GM18499 (cell line): ENCODE measurements around the gene SYCN.

Experiments used
- ATAC-seq: cut with Tn5 transposase; IDR thresholded peaks from one replicate; pipeline ENCODE4 v1.9.1; 2021; ENCODE audit warnings: moderate number of reproducible peaks; ENCODE audit not compliant: insufficient read depth, unreplicated experiment

Gene SYCN

DNA sequence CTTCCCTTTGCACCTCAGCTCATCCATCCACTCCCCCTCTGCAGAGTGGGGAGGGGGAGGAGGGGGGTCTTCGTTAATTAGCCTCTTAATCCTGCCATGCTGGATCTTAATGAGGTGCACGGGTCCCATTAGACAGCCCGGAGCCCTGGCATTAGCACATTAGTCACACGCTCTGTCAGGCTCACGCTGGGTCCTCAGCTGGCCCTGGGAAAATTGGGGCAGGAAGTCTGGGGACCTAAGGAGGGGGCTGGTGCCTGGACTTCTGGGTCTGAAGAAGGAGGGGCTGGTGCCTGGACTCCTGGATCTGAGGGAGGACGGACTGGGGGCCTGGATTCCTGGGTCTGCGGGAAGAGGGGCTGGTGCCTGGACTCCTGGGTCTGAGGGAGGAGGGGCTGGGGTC is 7.7 kb downstream of the SYCN start:
- no peak for ATAC-seq

DNA sequence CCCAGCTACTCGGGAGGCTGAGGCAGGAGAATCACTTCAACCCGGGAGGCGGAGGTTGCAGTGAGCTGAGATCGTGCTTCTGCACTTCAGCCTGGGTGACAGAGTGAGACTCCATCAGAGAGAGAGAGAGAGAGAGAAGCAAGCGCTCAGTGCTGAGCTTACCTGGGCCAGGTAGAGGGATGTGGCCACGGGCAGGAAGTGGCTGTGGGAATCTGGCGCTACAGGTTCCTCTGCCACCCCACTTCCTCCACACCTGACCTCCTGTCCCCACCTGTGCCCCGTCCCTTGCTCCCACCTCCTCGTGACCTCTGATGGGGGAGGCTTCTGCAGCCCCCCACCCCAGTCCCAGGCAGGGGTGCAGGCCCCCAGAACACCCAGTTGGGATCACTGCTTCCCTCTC is 8.3 kb downstream of the SYCN start:
- ATAC-seq: no peak

DNA sequence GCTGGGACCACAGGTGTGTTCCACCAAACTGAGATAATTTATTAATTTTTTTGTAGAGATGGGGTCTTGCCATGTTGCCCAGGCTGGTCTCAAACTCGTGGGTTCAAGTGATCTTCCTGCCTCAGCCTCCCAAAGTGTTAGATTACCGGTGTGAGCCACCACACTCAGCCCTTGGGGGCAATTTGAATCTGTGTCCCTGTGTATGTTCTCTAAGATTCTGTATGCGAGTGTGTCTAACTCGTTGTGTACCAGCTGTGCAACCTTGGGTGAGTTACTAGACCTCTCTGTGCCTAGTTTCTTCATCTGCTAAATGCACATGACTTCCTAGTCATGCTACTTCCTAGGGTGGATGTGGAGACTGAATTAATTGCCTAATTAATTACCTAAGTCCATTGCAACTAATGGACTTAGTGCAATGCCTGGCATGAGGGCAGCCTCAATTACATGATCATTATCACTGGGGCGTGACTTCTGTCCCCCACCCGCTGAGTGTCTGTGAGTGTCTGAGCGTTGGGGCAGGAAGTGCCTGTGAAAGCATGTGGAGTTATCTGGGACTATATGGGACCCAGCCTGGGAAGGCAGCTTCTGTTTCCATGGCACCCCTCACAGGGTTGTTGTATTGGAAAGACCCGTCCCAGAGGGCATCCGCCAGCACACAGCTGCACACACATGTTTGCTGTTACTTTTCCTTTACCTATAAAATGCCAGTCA is 9.1 kb downstream of the SYCN start:
- ATAC-seq: no peak

DNA sequence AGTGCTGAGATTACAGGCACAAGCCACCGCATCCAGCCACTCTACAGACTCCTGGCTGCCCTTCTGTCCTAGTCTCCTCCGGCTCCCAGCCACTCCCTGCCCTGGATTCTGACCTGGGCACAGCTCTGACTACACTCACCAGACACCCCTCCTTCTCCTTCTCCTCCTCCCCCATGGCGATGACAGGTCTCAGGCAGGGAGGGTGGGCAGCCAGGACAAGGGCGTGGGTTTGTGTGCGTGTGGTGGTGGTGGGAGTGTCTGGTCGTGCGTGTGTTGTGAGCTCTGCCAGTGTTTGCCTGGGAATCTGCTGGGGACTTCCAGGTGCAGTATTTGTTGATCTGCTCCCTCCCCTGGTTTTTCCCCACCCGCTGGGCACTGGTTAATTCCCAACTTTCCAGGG is 10.3 kb downstream of the SYCN start:
- no peak for ATAC-seq

DNA sequence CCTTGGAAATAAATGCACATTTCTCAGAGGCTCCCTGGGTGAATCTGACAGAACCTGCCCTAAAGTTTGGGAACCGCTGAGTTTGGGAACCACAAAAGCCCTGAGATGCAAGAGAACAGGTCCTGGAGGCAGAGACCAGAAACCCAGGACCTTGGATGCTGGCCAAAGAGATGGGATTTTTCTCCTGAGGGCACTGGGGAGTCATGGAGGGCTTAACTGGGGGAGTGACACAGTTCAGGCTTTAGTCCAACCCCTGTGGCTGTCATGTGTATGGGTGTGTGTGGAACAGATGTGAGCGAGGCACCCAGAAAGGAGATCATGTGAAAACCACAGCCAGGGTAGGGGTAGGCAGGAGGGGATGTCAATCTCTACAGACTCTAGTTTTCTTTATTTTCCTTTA is 11.2 kb downstream of the SYCN start:
- no peak for ATAC-seq

DNA sequence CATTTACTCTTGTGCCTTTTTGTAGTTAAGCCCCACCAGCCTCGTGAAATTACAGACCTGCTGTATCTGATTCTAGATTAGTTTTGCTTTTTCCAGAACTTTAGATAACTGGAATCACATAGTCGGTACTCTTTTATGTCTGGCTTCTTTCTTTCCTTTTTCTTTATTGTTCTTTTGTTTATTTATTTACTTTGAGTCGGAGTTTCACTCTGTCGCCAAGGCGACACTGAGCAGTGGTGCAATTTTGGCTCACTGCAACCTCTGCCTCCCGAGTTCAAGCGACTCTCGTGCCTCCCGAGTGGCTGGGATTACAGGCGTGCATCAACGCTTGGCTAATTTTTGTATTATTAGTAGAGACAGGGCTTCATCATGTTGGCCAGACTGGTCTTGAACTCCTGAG is 13.3 kb downstream of the SYCN start:
- no peak for ATAC-seq

DNA sequence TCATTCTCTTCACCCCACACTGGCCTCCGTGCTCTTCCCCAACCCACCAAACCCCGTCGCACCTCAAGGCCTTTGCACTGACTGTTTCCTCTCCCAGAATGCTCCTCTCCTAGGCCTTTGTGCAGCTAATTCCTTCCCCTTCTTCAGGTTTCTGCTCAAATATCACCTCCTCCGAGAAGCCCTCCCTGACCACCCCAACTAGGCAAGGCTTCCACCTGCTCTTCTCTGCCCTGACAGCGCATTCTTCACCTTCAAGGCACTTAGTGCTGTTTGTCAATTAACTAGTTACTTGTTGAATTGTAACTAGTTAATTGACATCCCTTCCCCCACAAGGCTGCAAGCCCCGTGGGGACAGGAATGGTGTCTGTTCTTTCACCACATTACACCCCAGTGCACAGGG is 15.1 kb downstream of the SYCN start:
- no peak for ATAC-seq

DNA sequence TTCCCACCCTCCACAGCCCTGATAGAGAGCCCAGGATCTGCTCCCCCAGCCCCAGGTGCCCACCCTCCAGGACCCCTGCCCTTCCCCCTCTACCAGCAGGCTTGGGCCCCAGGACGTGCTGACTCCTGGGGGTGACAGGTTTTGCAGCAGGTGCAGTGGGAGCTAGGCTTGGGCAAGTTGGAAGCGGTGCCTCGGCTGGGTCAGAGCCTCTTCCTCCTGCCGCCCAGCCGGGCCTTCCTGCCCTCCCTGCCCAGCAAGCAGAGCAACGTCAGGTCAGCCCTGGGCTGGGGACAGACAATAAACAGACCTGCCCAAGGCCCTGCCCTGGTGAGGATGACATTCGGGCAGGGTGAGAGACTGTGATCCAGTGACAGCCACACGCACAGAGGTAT is 16.5 kb downstream of the SYCN start:
- no peak for ATAC-seq

DNA sequence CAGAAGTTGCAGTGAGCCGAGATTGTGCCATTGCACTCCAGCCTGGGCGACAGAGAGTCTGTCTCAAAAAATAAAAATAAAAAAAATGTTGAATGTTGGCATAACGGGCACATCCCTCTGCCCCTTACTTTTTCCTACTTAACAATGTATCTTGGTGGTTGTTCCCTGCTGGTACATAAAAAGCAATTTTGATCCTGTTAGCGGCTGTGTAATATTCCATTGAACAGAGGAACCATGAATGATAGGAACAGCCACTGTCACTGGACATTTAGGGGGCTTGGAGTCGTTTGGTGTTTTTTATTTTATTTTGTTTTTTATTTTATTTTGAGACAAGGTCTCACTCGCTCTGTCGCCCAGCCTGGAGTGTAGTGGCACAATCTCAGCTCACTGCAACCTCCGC is 17.7 kb downstream of the SYCN start:
- no peak for ATAC-seq

DNA sequence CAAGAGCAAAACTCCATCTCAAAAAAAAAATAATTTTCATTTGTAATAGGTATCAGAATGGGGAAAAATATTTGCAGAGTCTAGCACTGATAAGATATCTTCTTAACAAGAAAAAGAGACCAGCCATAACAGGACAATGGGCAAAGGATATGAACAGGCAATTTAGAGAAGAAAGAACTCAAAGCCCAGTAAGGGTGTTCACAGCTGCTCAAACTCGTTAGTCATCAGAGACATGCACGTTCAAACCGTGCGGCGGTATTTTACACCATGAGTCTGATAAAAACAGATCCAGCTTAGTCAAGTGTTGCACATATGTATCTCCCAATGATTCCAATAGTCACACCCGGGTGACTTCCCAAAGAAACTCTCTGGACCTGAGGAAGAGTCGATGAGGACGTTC is 21.0 kb downstream of the SYCN start:
- ATAC-seq: no peak

DNA sequence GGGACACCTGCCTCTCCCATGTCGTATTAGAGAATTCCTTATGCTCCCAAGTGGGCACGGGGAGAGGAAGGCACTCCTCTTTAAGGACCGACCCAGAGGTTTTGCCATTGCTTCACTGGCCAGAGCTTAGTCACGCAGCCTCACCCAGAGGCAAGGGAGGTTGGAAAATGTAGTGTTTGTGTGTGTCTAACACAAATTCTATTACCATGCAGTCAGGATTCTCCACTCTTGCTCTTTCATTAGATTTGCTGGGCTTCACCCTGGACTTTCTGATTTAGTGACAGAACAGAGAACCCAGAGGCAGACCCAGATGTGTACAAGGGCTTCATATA is 21.9 kb downstream of the SYCN start:
- ATAC-seq: no peak

DNA sequence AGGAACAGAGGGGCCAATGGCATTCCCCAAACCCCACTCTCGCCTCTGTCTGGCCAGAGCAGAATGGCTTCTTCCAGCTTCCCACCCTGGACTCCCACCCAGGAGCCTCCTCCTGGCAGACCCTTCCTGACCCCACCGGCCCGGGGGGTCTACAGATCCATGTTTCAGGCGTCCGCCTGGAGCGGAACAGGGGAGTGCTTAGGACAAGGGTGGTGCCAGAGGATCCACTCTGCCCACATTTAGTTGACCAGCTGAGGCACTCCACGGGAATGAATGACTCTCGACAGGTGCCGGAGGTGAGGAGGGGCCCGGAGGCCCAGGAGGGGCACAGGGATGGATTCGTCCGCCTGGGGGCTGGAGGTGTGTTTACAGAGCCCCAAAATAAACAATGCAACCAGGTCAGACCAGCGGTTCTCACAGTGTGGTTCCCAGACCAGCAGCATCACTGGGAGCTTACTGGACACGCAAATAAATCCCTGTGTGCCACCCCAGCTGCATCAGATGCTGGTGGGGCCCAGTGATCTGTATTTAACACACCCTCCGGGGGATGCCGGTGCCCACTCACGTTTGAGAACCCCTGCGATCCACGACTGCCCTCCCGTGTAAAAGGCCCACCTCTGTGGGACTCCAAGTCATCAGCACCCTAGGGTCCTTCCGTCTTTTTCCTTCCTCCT is 22.4 kb downstream of the SYCN start:
- no peak for ATAC-seq

DNA sequence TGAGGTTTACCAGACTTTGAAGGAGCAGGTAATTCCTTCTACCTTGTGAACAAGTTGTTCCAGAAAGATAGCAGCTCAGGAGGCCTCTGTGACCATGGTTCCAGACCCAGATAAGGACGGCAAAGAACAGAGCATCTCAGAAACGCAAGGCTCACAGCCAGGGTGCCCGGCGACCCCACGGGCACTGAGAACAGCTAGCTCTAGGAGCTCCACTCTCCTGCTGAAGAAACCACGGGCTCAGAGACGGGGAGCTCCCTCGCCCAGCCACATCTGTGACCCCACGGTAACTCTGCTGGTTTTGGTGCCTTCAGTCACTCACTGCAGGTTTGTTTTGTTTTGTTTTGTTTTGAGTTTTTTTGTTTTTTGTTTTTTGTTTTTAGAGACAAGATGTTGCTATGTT is 23.3 kb downstream of the SYCN start:
- ATAC-seq: no peak

DNA sequence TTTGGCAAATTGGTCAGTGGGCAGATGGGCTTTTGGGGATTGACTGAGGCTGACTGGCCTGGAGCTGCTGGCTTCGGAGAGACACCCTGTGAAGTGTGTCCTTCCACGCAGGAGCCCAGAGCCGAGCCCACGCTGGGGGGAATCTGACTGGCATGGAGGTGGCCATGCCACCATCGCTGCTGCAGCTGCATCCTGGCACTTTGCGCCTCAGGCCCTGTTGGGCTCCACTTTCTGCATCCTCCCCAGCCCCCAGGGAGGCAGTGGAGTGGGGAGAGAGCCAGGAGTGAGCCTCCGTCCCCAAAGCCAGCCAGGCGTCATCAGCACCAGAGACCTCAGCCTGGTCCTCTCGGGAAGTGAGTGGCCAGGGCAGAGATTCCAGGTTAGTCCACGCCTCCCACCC is 24.3 kb downstream of the SYCN start:
- no peak for ATAC-seq

DNA sequence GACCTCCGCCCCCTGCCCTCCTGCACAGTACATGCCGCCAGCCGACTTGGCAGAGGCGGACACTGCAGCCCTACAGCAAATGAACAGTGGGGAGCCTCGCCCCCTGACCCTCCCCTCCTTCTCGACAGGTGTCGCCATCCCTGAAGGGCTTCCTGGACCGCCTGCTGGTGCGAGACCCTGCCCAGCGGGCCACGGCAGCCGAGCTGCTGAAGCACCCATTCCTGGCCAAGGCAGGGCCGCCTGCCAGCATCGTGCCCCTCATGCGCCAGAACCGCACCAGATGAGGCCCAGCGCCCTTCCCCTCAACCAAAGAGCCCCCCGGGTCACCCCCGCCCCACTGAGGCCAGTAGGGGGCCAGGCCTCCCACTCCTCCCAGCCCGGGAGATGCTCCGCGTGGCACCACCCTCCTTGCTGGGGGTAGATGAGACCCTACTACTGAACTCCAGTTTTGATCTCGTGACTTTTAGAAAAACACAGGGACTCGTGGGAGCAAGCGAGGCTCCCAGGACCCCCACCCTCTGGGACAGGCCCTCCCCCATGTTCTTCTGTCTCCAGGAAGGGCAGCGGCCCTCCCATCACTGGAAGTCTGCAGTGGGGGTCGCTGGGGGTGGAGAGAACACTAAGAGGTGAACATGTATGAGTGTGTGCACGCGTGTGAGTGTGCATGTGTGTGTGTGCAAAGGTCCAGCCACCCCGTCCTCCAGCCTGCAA is 25.6 kb downstream of the SYCN start:
- ATAC-seq: no peak

DNA sequence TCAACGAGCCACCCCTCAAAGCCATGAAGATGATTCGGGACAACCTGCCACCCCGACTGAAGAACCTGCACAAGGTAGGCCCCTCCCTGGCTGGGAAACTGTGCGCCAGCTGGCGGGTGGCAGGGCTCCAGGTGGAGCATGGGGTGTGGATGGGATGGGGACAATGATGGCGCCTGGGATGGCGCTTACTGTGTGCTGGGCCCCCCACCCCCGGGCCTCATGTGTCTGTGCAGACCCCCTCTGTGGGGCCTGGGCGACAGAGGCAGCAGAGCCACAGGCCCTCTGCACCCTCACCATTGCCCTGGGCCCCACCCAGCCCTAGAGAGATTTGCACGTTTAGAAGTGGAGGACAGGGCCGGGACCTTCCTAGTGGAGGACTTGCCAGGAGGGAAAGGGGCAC is 26.3 kb downstream of the SYCN start:
- no peak for ATAC-seq

DNA sequence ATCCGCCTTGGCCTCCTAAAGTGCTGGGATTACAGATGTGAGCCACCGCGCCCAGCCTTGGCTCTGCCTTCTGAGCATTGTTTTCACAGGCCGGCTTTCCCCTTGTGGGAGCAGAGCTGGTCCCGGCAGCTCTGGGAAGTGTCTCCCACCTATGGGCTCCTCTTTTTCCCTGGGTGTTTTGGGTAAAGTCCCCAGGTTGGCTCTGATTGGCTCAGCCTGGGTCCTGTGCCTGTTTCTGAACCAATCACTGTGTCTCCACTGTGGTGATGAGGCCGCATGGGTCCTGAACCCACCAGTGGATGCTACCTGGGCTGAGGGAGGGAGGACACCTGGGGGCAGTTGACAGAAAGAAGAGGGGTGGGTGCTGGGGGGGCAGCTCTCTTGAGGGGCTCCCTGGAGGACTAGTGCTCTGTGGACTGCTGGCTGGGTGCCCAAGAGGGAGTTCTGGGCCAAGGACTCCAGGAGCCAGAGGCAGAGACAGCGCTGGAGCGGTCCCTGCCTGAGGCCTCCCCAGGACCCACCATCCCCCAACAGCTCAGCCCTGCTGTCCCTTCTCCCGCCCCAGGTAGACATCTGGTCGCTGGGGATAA is 26.9 kb downstream of the SYCN start:
- ATAC-seq: no peak

DNA sequence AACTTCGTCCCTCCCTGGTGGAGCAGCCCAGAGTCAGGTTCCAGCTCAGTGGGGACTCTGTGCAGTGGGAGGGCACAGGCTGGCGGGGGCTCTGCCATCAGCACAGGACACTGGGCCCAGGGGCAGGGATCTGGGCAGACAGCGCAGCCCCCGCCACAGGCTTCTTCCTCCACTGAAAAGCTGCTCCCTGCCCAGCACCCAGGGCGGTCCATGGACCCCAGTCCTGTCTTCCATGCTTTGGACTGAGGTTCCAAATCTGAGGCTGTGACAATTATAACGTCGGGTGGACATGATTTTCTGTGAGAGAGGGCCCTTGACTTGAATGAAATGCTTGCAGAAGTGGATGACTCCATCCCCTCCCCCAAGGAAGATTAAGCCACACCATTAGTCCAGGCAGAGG is 28.5 kb downstream of the SYCN start:
- ATAC-seq: no peak

DNA sequence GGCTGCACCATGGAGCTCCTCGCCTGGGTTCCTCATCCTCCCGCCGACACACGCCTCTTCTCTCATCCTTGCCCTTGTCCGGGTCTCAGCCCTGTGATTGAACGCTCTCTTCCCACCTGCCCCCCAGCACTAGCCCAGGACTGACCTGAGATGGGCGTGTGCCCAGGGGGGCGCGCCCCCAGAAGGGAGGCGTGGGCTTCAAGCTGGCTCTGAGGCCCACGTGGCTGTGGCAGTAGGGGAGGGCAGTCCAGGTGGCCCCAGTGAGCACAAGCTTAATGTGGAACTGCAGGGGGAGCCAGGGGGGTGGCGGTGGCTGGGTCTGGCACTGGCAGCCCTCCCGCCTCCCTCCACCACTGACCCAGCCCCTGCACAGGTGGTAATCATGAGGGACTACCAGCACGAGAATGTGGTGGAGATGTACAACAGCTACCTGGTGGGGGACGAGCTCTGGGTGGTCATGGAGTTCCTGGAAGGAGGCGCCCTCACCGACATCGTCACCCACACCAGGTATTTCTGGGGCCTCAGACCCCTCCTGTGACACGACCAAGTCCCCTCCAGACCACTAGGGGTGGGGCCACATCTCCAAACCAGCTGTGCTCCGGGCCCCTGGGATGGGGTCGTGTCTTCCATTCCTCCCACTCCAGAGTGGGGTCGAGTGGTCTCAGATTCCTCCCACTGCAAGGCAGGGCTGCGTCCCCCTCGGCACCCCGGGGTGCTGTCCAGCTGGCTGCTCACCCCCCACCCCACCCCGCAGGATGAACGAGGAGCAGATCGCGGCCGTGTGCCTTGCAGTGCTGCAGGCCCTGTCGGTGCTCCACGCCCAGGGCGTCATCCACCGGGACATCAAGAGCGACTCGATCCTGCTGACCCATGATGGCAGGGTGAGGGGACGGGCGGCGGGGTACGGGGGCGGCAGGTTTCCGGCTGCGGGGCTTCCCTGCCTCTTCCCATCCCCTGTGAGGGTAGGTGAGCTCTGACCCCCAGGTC is 29.2 kb downstream of the SYCN start:
- no peak for ATAC-seq

DNA sequence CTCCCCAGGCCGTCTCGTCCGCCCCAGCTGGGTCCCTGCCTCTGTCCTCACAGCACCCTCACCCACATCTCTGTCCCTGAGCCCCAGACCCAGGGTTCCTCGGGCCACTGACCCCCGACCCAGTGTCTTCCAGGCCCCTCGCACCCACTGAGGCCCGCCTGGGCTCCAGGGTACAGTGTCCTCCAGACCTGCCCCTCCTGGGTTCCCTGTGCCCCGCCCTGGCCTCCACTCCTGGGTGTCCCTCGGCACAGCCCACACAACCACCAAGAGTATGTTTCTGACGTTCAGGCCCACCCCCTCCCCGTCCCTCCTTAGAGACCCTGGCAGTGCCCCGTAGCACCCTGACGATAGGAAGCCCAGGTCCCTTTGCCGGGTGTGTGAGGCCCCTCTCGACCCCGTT is 29.9 kb downstream of the SYCN start:
- no peak for ATAC-seq
